ENCODE results near the gene RSPO4.

GRCh38 chr20:944148-944547, 58.0 kb downstream of the RSPO4 start:
- TF ChIP-seq, protein P1, sequence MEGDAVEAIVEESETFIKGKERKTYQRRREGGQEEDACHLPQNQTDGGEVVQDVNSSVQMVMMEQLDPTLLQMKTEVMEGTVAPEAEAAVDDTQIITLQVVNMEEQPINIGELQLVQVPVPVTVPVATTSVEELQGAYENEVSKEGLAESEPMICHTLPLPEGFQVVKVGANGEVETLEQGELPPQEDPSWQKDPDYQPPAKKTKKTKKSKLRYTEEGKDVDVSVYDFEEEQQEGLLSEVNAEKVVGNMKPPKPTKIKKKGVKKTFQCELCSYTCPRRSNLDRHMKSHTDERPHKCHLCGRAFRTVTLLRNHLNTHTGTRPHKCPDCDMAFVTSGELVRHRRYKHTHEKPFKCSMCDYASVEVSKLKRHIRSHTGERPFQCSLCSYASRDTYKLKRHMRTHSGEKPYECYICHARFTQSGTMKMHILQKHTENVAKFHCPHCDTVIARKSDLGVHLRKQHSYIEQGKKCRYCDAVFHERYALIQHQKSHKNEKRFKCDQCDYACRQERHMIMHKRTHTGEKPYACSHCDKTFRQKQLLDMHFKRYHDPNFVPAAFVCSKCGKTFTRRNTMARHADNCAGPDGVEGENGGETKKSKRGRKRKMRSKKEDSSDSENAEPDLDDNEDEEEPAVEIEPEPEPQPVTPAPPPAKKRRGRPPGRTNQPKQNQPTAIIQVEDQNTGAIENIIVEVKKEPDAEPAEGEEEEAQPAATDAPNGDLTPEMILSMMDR (IDR thresholded peaks at IDR 0.05) = no peak
- TF ChIP-seq POLR2A (IDR thresholded peaks at IDR 0.05) = no peak

Measured in Peyer's patch (tissue), 4 donors.